Ascending aorta (tissue), 2 donors: Measurements from ENCODE around the gene WNT10A. TPM values are rescaled to one million over a fixed set of nuclear protein-coding genes. Genes with fewer than 3 reads are reported as not detected.

ENCODE experiments used
- DNase-seq, 2 donors: peaks; one replicate each; pipeline ENCODE4 v3.0.0-alpha.2; 2019; ENCODE audit warnings: low spot score in 2 of 2
- H3K27ac ChIP-seq, 2 donors: fragments of 200-600 bp; sonication (generic); one replicate each; pipeline ENCODE4 v1.5.1; 2016 to 2017; ENCODE audit warnings: mild to moderate bottlenecking in 1 of 2
- H3K27me3 ChIP-seq: fragments of 200-600 bp; sonication (generic); one replicate; pipeline ENCODE4 v1.5.1; 2017
- H3K36me3 ChIP-seq, 2 donors: fragments of 200-600 bp; sonication (generic); one replicate each; pipeline ENCODE4 v1.5.1; 2016
- H3K4me1 ChIP-seq, 2 donors: fragments of 200-600 bp; sonication (generic); one replicate each; pipeline ENCODE4 v1.5.1; 2016 to 2017; ENCODE audit warnings: mild to moderate bottlenecking in 1 of 2
- H3K4me3 ChIP-seq, 2 donors: fragments of 200-600 bp; sonication (generic); one replicate each; pipeline ENCODE4 v1.5.1; 2016 to 2017; ENCODE audit warnings: mild to moderate bottlenecking in 1 of 2
- H3K9me3 ChIP-seq, 2 donors: fragments of 200-600 bp; sonication (generic); one replicate each; pipeline ENCODE4 v1.5.1; 2016
- intact Hi-C: fragments of 100-400 bp; cut with DNase I; formaldehyde crosslinking; loops from one replicate; pipeline ENCODE4 v1.15.1; 2023
- total RNA-seq: library from RNA; depleted of rRNA; stranded (reverse); fragments of >200 nt; gene quantifications from one replicate; pipeline ENCODE4 v1.1.0, GENCODE V29; 2016
- TF ChIP-seq, protein P1 (sequence below), 3 experiments: fragments of 200-600 bp in 2 of 3; fragments of 450-650 bp in 1 of 3; sonication (generic) in 2 of 3; IDR thresholded peaks; one replicate each; pipeline ENCODE4 v1.5.1; 2016 to 2019; ENCODE audit warnings: antibody characterized with exemption in 3 of 3, mild to moderate bottlenecking in 1 of 3, moderate library complexity in 1 of 3

The WNT10A gene
- total RNA-seq, 1 donor from 2014 or later, result not detected

DNA sequence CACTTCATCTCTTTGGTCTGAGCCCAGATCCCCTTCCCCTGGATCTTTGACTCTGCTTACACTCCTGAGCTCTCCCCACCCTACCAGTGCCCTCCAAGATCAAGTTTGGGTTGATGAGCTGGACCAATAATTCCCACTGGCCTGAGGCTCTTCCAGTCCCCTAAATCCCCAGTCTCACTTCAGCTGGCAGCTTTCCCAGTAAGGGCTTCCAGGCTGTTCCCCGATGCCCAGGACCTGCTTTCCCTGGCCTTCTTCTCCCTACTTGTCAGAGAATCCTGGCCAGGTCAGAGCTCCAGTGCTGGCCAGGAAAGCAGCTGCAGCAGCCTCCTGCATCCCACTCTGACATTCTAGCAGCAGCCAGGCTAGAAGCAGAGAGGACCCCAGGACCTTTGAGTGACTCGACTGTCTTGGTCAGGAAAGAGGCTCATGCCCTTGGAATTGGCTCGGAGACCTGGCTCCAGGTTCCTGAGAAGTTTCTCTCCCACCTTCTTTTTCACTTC is 17.6 kb upstream of the WNT10A start:
- DNase-seq, result no peak
- intact Hi-C loops, result no loop called here
- Histone ChIP-seq H3K9me3 (no peaks in the 10 kb centered on the region), H3K4me1 (peaks cover 0 to 14% of the 10 kb centered on the region in 2 donors), H3K27me3 (peaks cover 28% of the 10 kb centered on the region), H3K27ac (no peak overlapping the region), H3K4me3 (no peak overlapping the region), H3K36me3 (no peaks in the 10 kb centered on the region)
- TF ChIP-seq, protein P1, sequence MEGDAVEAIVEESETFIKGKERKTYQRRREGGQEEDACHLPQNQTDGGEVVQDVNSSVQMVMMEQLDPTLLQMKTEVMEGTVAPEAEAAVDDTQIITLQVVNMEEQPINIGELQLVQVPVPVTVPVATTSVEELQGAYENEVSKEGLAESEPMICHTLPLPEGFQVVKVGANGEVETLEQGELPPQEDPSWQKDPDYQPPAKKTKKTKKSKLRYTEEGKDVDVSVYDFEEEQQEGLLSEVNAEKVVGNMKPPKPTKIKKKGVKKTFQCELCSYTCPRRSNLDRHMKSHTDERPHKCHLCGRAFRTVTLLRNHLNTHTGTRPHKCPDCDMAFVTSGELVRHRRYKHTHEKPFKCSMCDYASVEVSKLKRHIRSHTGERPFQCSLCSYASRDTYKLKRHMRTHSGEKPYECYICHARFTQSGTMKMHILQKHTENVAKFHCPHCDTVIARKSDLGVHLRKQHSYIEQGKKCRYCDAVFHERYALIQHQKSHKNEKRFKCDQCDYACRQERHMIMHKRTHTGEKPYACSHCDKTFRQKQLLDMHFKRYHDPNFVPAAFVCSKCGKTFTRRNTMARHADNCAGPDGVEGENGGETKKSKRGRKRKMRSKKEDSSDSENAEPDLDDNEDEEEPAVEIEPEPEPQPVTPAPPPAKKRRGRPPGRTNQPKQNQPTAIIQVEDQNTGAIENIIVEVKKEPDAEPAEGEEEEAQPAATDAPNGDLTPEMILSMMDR (IDR thresholded peaks at IDR 0.05), result no peak

DNA sequence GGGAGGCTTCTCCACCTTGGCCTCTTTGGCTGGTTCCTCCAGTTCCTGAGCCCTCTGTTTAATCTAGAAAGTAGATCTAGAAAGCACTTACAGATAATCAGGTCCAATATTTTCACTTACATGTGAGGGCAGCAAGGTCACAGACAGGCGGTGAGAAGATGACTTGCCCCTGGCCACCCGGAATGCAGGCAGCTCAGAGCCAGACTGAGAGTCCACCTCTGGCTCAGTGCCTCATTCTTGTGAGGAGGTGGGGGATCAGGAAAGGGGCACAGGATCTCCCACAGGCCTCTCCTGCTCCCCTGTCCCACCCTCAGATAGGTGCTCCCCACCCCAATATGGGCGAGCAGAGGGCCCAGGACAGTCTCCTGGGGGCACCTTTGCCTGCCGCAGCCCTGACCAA is 15.3 kb upstream of the WNT10A start:
- intact Hi-C loops, result no loop called here
- Histone ChIP-seq H3K27me3 (peaks cover 15% of the 10 kb centered on the region), H3K27ac (no peak overlapping the region), H3K9me3 (no peaks in the 10 kb centered on the region), H3K4me3 (no peak overlapping the region), H3K4me1 (peaks cover 0 to 8% of the 10 kb centered on the region in 2 donors), H3K36me3 (no peaks in the 10 kb centered on the region)
- no peak for DNase-seq
- TF ChIP-seq, protein P1 (IDR thresholded peaks at IDR 0.05), result no peak

DNA sequence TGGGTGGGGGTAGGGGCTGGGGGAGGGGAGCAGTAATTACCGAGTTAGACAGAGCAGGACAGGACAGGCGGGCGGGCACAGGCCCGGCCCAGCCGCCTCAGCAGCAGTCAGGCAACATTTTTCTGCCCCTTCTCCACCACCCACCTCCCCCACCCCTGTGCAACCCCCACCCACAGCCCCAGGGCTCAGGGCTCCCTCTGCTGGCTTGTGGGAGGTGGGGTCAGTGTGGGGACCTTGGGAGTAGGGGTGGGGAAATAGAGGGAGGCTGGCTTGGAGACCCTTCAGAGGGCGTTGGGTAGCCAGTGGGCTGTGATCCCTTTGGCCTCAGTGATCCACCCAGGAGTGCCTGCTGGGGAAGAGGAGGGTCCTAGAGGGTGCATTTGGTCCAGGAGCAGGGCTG is 14.7 kb upstream of the WNT10A start:
- intact Hi-C loops, result no loop called here
- Histone ChIP-seq H3K27me3 (peaks cover 9% of the 10 kb centered on the region), H3K27ac (no peak overlapping the region), H3K36me3 (no peaks in the 10 kb centered on the region), H3K4me3 (no peak overlapping the region), H3K9me3 (no peaks in the 10 kb centered on the region), H3K4me1 (peaks cover 0 to 2% of the 10 kb centered on the region in 2 donors)
- DNase-seq, result no peak
- TF ChIP-seq, protein P1 (IDR thresholded peaks at IDR 0.05), result no peak

DNA sequence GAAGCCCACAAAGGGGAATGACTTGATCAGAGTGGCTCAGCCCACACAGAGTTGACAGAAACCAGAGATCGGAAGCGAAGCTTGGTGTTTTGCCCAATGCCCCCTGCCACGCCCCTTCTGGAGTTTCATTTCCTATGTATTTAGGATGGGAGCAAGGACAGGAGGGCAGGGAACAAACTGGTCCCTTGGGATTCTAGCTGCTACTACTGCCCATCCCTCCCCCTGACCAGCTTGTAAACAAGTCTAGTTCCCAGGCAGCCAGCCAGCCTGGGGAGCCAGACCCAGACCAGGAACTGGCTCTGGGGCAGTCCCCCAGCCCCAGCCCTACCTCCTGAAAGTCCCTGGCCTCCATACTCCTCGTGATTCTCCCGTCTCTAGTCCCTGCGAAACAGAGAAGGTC is 12.8 kb upstream of the WNT10A start:
- H3K4me1 ChIP-seq, result peaks cover 3 to 4% of the 10 kb centered on the region in 2 donors
- H3K9me3 ChIP-seq, result no peaks in the 10 kb centered on the region
- no peaks in the 10 kb centered on the region for H3K27me3 ChIP-seq
- no peak for DNase-seq
- H3K27ac ChIP-seq, result no peak overlapping the region
- H3K4me3 ChIP-seq, result no peak overlapping the region
- TF ChIP-seq, protein P1 (IDR thresholded peaks at IDR 0.05), result no peak
- H3K36me3 ChIP-seq, result no peaks in the 10 kb centered on the region
- intact Hi-C loops, result no loop called here

DNA sequence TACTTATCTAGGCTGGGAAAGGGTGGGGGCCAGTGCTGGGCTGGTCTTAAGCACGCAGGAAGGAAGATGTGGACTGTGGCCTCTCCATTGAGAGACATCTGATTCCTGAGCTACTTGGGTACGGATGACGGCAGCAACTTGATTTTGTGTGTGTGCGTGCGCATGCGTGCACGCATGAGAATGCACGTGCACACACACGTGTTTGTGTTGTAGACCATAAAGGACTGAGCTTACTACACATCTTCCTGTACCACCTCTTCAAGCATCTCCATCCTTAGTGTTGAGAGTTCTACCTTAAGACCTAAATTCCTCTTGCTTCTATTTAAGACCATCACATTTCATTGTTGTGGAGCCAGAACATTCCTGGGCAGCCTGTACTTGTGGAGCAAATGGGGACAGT is 11.6 kb upstream of the WNT10A start:
- no peaks in the 10 kb centered on the region for H3K36me3 ChIP-seq
- H3K4me1 ChIP-seq, result peaks cover 3 to 4% of the 10 kb centered on the region in 2 donors
- H3K9me3 ChIP-seq, result no peaks in the 10 kb centered on the region
- no peak overlapping the region for H3K4me3 ChIP-seq
- TF ChIP-seq, protein P1 (IDR thresholded peaks at IDR 0.05), result no peak
- DNase-seq, result no peak
- peaks cover 7% of the 10 kb centered on the region for H3K27me3 ChIP-seq
- H3K27ac ChIP-seq, result no peak overlapping the region
- intact Hi-C loops, result no loop called here

DNA sequence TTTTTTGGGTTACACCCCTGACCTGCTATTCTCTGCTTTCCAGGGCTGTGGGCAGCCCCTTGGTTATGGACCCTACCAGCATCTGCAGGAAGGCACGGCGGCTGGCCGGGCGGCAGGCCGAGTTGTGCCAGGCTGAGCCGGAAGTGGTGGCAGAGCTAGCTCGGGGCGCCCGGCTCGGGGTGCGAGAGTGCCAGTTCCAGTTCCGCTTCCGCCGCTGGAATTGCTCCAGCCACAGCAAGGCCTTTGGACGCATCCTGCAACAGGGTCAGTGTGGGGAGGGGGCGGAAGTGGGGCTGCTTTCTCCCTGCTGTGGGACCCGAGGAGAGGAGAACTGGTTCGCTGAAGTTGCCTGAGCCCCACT is 9.7 kb upstream of the WNT10A start:
- DNase-seq, result no peak
- peaks cover 7% of the 10 kb centered on the region for H3K27me3 ChIP-seq

More for the DNA sequence above, 9.7 kb upstream of the WNT10A start:
- intact Hi-C loops, result no loop called here
- peaks cover 3 to 4% of the 10 kb centered on the region in 2 donors for H3K4me1 ChIP-seq
- H3K4me3 ChIP-seq, result peak overlapping the region; percentile 48 to 61
- no peaks in the 10 kb centered on the region for H3K9me3 ChIP-seq
- no peaks in the 10 kb centered on the region for H3K36me3 ChIP-seq
- no peak overlapping the region for H3K27ac ChIP-seq
- TF ChIP-seq, protein P1 (IDR thresholded peaks at IDR 0.05), result no peak
